ENCODE measurements around the gene CAMK1D. TPM values are rescaled to one million over a fixed set of nuclear protein-coding genes. Genes with fewer than 3 reads are reported as not detected.
A peak's percentile ranks its signal among the peaks of the same experiment; 100 is the strongest.
"Not testable (repeated sequence)": the region's sequence is repeated elsewhere in the genome, so short reads cannot be mapped to it uniquely, and the experiment has no call there.

CAMK1D gene
- total RNA-seq, 6 experiments from 2014 or later = 5.3 to 10.8 (median 9.5) TPM

- ATAC-seq (no peak), DNase-seq (no peak)
- no peak for TF ChIP-seq CTCF (IDR thresholded peaks at IDR 0.05)
- no peak for TF ChIP-seq POLR2A (IDR thresholded peaks at IDR 0.05)
- Histone ChIP-seq H3K4me1 (peaks cover 0 to 13% (median 3%) of the 10 kb centered on the region in 4 donors), H3K9me3 (no peaks in the 10 kb centered on the region), H3K36me3 (no peaks in the 10 kb centered on the region), H3K27me3 (no peaks in the 10 kb centered on the region), H3K27ac (no peak overlapping the region), H3K4me3 (no peak overlapping the region)
- intact Hi-C loops (cut with DNase I) = no loop called here
- WGBS (ENCODE audit: insufficient coverage, low coverage, low lambda C conversion rate, missing lambda C conversion rate) = 83% methylated on average over 3 of the region's 3 CpGs
These were observed 194.2 kb downstream of the CAMK1D start for GRCh38 chr10:12543589-12543988.

GRCh38 chr10:12546160-12546802 lies 196.9 kb downstream of the CAMK1D start:
- H3K27me3 ChIP-seq; H3K36me3 ChIP-seq; ATAC-seq; H3K4me1 ChIP-seq; H3K9me3 ChIP-seq; intact Hi-C loops (cut with DNase I); DNase-seq; H3K4me3 ChIP-seq; H3K27ac ChIP-seq: not testable (repeated sequence)
- 92% methylated on average over 10 of the region's 10 CpGs for WGBS (ENCODE audit: insufficient coverage, low coverage, low lambda C conversion rate, missing lambda C conversion rate)

- ATAC-seq (peak in 2 of 4 donors; percentile 12 to 16), DNase-seq (no peak)
- Histone ChIP-seq H3K27me3 (no peaks in the 10 kb centered on the region), H3K27ac (no peak overlapping the region), H3K4me1 (no peaks in the 10 kb centered on the region), H3K4me3 (no peak overlapping the region), H3K36me3 (no peaks in the 10 kb centered on the region), H3K9me3 (no peaks in the 10 kb centered on the region)
- no peak for TF ChIP-seq CTCF (IDR thresholded peaks at IDR 0.05)
- no peak for TF ChIP-seq POLR2A (IDR thresholded peaks at IDR 0.05)
- 9% methylated on average over 2 of the region's 6 CpGs for WGBS (ENCODE audit: insufficient coverage, low coverage, low lambda C conversion rate, missing lambda C conversion rate)
- intact Hi-C loops (cut with DNase I) = no loop called here
These were observed 198.0 kb downstream of the CAMK1D start for GRCh38 chr10:12547301-12547771.

- DNase-seq (no peak), ATAC-seq (peak; percentile 42 to 70 (median 64))
- Histone ChIP-seq H3K27ac (no peak overlapping the region), H3K9me3 (no peaks in the 10 kb centered on the region), H3K4me3 (no peak overlapping the region), H3K4me1 (no peaks in the 10 kb centered on the region), H3K27me3 (no peaks in the 10 kb centered on the region), H3K36me3 (no peaks in the 10 kb centered on the region)
- 74% methylated on average over 3 of the region's 5 CpGs for WGBS (ENCODE audit: insufficient coverage, low coverage, low lambda C conversion rate, missing lambda C conversion rate)
- intact Hi-C loops (cut with DNase I) = no loop called here
- TF ChIP-seq POLR2A (IDR thresholded peaks at IDR 0.05) (no peak), CTCF (IDR thresholded peaks at IDR 0.05) (peak in 3 of 4 donors; percentile 22 to 37 (median 29))
These were observed 199.9 kb downstream of the CAMK1D start for GRCh38 chr10:12549297-12549696.

- H3K36me3 ChIP-seq = no peaks in the 10 kb centered on the region
- TF ChIP-seq POLR2A (IDR thresholded peaks at IDR 0.05) = no peak
- TF ChIP-seq CTCF (IDR thresholded peaks at IDR 0.05) = no peak
- H3K9me3 ChIP-seq = no peaks in the 10 kb centered on the region
- H3K4me1 ChIP-seq = no peaks in the 10 kb centered on the region
- H3K27me3 ChIP-seq = no peaks in the 10 kb centered on the region
- intact Hi-C loops (cut with DNase I) = no loop called here
- 93% methylated on average over 5 of the region's 8 CpGs for WGBS (ENCODE audit: insufficient coverage, low coverage, low lambda C conversion rate, missing lambda C conversion rate)
- DNase-seq = no peak
- ATAC-seq = no peak
- H3K4me3 ChIP-seq = no peak overlapping the region
- no peak overlapping the region for H3K27ac ChIP-seq
These were observed 201.6 kb downstream of the CAMK1D start for GRCh38 chr10:12550994-12551393.

Measured in right lobe of liver (tissue), 6 donors.